Neural crest cell (in vitro differentiated cells): ENCODE results near the gene TMEM231. TPM values are rescaled to one million over a fixed set of nuclear protein-coding genes. Genes with fewer than 3 reads are reported as not detected.

Experiments
- DNase-seq: peaks from one replicate; pipeline ENCODE4 v3.0.0; 2021; ENCODE audit warnings: low read depth, mixed read lengths, low spot score
- H3K27ac Mint-ChIP-seq: one replicate; pipeline ENCODE4 v1.8.0; 2021; ENCODE audit warnings: mild to moderate bottlenecking, mixed read lengths; ENCODE audit not compliant: unreplicated experiment
- H3K27me3 Mint-ChIP-seq: 2 replicates; pipeline ENCODE4 v1.8.0; 2021; ENCODE audit warnings: low read depth, mild to moderate bottlenecking, mixed read lengths
- H3K36me3 Mint-ChIP-seq: 2 replicates; pipeline ENCODE4 v1.8.0; 2021; ENCODE audit warnings: low read depth, mild to moderate bottlenecking, mixed read lengths
- H3K4me1 Mint-ChIP-seq: 2 replicates; pipeline ENCODE4 v1.8.0; 2021; ENCODE audit warnings: mixed read lengths
- H3K4me3 Mint-ChIP-seq: one replicate; pipeline ENCODE4 v1.8.0; 2021; ENCODE audit warnings: mild to moderate bottlenecking, mixed read lengths
- H3K9me3 Mint-ChIP-seq: 2 replicates; pipeline ENCODE4 v1.8.0; 2021; ENCODE audit warnings: mixed read lengths
- CTCF ChIP-seq: fragments of 200-600 bp; sonication (generic); conservative IDR thresholded peaks from 2 replicates; pipeline ENCODE4 v1.5.0; 2021; ENCODE audit warnings: antibody characterized with exemption, mild to moderate bottlenecking
- total RNA-seq: library from RNA; stranded (reverse); gene quantifications from 2 replicates; pipeline ENCODE4 v1.2.1, GENCODE V29; 2021

Gene TMEM231
- total RNA-seq, 1 donor from 2014 or later = 27.5 TPM

GRCh38 chr16:75579281-75579834 is 23.3 kb upstream of the TMEM231 start:
- no peak overlapping the region for H3K4me3 Mint-ChIP-seq
- H3K27me3 Mint-ChIP-seq = no peaks in the 10 kb centered on the region
- no peak for TF ChIP-seq CTCF
- H3K27ac Mint-ChIP-seq = no peak overlapping the region
- H3K4me1 Mint-ChIP-seq = no peaks in the 10 kb centered on the region
- DNase-seq = no peak
- H3K9me3 Mint-ChIP-seq = no peaks in the 10 kb centered on the region
- H3K36me3 Mint-ChIP-seq = peaks cover 5% of the 10 kb centered on the region

GRCh38 chr16:75578725-75579124 is 22.7 kb upstream of the TMEM231 start:
- TF ChIP-seq CTCF = no peak
- Mint-ChIP-seq H3K9me3 (no peaks in the 10 kb centered on the region), H3K4me1 (no peaks in the 10 kb centered on the region), H3K27me3 (no peaks in the 10 kb centered on the region), H3K4me3 (no peak overlapping the region), H3K36me3 (peaks cover 5% of the 10 kb centered on the region), H3K27ac (no peak overlapping the region)
- DNase-seq = no peak

- Mint-ChIP-seq H3K27ac (no peak overlapping the region), H3K9me3 (no peaks in the 10 kb centered on the region), H3K4me1 (no peaks in the 10 kb centered on the region), H3K36me3 (peaks cover 5% of the 10 kb centered on the region), H3K4me3 (no peak overlapping the region), H3K27me3 (no peaks in the 10 kb centered on the region)
- no peak for TF ChIP-seq CTCF
- DNase-seq = no peak
Measured at GRCh38 chr16:75578212-75578611, 22.2 kb upstream of the TMEM231 start.

- DNase-seq = no peak
- H3K4me3 Mint-ChIP-seq = no peak overlapping the region
- peaks cover 5% of the 10 kb centered on the region for H3K36me3 Mint-ChIP-seq
- no peaks in the 10 kb centered on the region for H3K9me3 Mint-ChIP-seq
- H3K27me3 Mint-ChIP-seq = no peaks in the 10 kb centered on the region
- TF ChIP-seq CTCF = no peak
- no peaks in the 10 kb centered on the region for H3K4me1 Mint-ChIP-seq
- no peak overlapping the region for H3K27ac Mint-ChIP-seq
Measured at GRCh38 chr16:75576384-75576811, 20.3 kb upstream of the TMEM231 start.

GRCh38 chr16:75575958-75576357 is 19.9 kb upstream of the TMEM231 start:
- Mint-ChIP-seq H3K27me3 (no peaks in the 10 kb centered on the region), H3K36me3 (peaks cover 5% of the 10 kb centered on the region), H3K27ac (no peak overlapping the region), H3K9me3 (no peaks in the 10 kb centered on the region), H3K4me1 (no peaks in the 10 kb centered on the region), H3K4me3 (no peak overlapping the region)
- no peak for TF ChIP-seq CTCF
- DNase-seq = no peak
